HCT116 (cell line): ENCODE data around the gene PXN.

Source experiments
- POLR2A ChIP-seq: IDR thresholded peaks from 2 replicates; pipeline ENCODE4 v1.7.0; 2011; ENCODE audit warnings: borderline replicate concordance; ENCODE audit not compliant: insufficient read depth, insufficient read length; ENCODE audit errors: extremely low read depth
- TF ChIP-seq, protein P1 (sequence below), 3 experiments: fragments of 200-600 bp in 1 of 3; sonication (generic) in 1 of 3; IDR thresholded peaks in 2 of 3; conservative IDR thresholded peaks in 1 of 3; 2 replicates each; pipeline ENCODE4 v1.5.1; 2012 to 2017; ENCODE audit warnings: low read depth in 2 of 3, low read length in 2 of 3, antibody characterized with exemption in 1 of 3, borderline replicate concordance in 1 of 3, control low read depth in 1 of 3, mild to moderate bottlenecking in 1 of 3, mixed read lengths in 1 of 3, mixed run types in 1 of 3, moderate library complexity in 1 of 3; ENCODE audit not compliant: insufficient read depth in 1 of 3

DNA sequence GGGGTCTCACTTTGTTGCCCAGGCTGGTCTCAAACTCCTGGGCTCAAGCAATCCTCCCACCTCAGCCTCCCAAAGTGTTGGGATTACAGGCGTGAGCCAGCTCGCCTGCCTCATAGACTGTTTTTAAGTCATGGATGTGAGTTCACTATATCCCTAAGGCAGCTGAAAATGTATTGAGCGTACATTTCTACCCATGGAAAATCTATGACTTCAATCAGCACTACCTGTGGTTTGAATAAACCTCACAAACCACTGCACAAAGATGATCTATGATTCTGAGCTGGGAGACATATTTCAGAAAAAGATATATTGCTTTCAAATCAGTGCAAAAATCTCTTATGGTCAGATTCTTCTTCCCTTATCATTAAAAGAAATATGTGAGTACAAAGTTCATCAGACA is 93.5 kb downstream of the PXN start:
- no peak for TF ChIP-seq POLR2A
- TF ChIP-seq, protein P1, sequence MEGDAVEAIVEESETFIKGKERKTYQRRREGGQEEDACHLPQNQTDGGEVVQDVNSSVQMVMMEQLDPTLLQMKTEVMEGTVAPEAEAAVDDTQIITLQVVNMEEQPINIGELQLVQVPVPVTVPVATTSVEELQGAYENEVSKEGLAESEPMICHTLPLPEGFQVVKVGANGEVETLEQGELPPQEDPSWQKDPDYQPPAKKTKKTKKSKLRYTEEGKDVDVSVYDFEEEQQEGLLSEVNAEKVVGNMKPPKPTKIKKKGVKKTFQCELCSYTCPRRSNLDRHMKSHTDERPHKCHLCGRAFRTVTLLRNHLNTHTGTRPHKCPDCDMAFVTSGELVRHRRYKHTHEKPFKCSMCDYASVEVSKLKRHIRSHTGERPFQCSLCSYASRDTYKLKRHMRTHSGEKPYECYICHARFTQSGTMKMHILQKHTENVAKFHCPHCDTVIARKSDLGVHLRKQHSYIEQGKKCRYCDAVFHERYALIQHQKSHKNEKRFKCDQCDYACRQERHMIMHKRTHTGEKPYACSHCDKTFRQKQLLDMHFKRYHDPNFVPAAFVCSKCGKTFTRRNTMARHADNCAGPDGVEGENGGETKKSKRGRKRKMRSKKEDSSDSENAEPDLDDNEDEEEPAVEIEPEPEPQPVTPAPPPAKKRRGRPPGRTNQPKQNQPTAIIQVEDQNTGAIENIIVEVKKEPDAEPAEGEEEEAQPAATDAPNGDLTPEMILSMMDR (IDR thresholded peaks at IDR 0.05 in 2 of 3, conservative IDR thresholded peaks at IDR 0.05 in 1 of 3; ENCODE audit: borderline replicate concordance in 1 of 3, insufficient read depth in 1 of 3, low read depth in 2 of 3, low read length in 2 of 3) = no peak
